HG03432 (cell line): Measurements from ENCODE around the gene RIPK3.
"Not testable (repeated sequence)": the region's sequence is repeated elsewhere in the genome, so short reads cannot be mapped to it uniquely, and the experiment has no call there.

Experiments
- ATAC-seq: cut with Tn5 transposase; IDR thresholded peaks from one replicate; pipeline ENCODE4 v1.9.1; 2021; ENCODE audit warnings: mild to moderate bottlenecking, moderate library complexity; ENCODE audit not compliant: unreplicated experiment

Gene RIPK3

DNA sequence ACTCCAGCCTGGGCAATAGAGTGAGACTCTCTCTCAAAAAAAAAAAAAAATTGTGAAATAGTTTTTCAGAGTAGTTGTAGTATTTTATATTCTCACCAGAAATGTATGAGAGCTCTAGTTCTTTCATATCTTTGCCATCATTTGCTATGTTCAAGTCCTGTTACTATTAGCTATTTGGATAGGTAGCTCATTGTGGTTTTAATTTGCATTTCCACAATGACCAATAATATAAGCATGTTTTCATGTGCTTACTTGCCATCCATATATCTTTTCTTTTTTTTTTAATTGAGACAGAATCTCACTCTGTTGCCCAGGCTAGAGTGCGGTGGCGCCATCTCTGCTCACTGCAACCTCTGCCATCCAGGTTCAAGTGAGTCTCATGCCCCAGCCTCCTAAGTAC, 8.4 kb upstream of the RIPK3 start:
- ATAC-seq = no peak

DNA sequence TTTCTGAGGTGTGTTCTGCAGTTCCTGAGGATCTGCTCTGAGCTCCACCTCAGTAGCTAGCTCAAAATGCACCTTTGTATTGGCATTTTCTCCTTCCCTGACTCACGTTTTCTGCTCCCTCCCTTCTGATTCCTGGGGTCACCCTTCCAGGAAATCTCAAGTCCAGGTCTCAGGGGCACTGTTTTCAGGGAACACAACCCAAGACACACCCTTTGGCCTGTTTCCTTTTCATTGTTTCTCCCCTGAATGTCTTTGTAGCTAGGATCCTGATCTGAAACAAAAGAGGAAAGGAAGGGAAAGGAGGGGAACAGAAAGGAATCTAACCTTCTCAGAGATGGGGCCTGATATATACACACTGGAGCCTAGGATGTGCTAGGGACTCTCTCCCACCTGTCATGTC, 7.3 kb upstream of the RIPK3 start:
- ATAC-seq = no peak

DNA sequence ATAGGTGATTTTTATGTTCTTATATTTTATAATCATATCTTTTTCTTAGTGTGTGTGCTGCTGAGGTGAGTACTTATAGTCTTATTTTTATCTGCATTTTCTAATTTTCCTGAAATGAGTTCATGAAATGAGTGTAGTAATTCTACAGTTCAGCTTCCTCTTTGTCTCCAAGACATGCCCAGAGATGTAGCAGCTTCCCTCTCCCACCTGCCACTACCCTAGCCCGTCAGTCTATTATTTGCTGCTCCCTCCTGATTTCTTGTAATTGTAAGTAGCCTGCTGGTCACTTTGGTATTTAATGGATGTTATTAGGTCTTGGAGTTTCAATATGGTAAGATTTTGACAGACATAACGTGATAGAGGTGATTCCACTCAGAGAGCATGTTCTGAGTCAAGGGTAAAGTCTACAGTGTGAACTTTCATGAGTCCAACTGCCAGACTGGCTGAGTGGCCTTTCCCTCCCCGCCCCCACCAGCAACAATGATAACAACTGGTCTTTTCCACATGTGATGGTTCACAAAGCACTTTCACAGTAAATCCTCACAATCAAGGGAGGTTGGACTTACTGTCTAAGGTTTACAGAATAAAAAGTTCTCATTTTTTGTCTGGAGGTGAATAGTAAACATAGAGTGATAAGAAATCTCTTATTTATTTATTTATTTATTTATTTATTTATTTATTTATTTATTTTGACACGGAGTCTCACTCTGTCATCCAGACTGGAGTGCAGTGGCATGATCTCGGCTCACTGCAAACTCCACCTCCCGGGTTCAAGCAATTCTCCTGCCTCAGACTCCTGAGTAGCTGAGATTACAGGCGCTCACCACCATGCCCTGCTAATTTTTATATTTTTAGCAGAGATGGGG, 4.2 kb upstream of the RIPK3 start:
- no peak for ATAC-seq

DNA sequence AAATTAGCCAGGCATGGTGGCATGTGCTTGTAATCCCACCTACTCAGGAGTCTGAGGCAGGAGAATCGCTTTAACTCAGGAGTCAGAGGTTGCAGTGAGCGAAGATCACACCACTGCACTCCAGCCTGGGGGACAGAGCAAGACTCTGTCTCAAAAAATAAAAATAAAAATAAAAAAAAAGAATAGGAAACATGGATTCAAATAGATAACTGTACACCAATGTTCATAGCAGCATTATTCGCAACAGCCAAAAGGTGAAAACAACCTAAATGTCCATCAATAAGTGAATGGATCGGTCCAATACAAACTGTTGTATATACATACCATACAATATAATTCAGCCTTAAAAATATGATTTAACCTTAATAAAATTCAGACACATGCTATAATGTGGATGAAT, 3.1 kb upstream of the RIPK3 start:
- no peak for ATAC-seq

DNA sequence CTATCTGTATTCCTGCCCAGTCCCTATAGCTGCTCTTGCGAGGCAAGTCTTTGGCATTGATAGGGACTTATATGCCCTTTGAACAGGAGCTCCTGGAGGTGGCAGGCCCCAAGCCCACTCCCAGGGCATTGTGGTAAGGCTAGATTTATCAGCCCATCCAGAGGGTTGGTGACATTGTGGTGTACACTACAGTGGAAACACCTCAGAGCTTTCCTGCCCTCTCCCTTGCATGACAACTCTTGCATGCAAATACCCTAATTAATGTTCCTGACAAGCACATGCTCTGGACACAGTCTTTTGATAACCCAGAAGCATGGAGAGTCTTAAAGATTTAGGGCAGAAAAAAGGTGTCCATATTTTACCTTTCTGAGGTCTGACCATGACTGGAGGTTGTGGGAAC, 815 bp upstream of the RIPK3 start:
- no peak for ATAC-seq

DNA sequence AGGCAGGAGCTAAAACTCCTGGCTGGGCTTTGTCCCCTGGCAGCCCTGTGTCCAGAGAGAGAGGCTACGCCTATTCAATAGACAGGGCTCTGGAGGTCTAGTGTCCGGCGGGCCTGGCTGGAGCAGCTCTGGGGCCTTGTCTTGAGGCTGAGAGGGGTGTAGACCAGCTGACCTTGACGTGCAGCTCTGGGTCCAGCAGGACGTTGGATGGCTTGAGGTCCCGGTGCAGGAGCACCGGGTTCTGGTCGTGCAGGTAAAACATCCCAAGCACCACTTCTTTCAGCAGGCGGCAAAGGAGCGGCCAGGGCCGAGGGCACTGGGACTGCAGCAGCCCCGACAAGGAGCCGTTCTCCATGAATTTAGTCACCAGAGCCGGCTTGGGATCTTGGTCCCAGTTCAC, 948 bp downstream of the RIPK3 start:
- ATAC-seq = no peak

DNA sequence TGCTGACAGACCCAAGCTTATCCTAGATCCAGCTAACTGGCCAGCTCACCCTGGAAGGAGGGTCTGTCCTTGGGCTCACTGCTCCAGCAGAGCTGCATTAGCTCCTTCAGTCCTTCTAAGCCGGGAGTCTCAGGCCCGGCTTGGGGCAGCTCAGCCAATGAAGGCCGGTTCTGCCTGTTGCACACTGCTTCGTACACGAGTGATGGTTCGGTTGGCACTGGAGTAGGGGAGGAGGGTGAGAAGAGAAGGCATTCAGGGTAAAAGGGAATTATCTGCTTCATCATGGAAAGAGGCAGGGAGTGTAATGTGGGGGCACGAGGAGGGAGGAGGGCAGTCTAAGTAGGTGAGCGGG, 2.0 kb downstream of the RIPK3 start:
- ATAC-seq = no peak

DNA sequence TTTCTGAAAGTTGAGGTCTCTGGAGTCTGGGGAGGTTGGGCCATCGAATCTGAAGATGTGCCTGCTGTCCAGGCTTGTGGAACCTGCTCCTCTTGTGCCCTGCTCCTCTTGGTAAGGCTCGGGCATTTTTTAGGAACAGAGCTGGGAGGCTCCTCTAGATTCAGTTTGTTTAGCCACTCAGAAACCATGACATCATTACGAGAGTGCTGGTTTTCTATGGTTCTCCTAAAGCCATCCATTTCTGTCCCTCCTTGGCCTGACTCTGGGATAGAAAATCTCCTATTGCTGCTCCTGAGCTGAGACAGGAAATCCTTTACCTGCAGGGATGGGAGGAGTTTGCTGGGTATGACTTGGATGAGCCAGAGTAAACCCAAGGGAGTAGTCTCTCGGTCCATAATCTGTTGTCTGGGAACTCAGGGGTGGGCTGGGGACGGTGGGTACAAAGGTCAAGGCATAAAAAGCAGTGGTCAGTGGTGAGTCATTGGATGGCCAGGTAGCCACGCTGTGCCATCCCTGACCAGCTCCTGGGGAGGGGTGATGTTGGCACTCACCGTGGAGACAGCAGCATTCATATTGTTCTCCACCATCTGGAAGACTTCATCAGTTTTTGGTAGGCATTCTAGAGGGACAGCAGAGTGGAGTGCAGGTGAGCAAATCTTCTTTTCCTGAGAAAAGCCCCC, 2.5 kb downstream of the RIPK3 start:
- no peak for ATAC-seq

DNA sequence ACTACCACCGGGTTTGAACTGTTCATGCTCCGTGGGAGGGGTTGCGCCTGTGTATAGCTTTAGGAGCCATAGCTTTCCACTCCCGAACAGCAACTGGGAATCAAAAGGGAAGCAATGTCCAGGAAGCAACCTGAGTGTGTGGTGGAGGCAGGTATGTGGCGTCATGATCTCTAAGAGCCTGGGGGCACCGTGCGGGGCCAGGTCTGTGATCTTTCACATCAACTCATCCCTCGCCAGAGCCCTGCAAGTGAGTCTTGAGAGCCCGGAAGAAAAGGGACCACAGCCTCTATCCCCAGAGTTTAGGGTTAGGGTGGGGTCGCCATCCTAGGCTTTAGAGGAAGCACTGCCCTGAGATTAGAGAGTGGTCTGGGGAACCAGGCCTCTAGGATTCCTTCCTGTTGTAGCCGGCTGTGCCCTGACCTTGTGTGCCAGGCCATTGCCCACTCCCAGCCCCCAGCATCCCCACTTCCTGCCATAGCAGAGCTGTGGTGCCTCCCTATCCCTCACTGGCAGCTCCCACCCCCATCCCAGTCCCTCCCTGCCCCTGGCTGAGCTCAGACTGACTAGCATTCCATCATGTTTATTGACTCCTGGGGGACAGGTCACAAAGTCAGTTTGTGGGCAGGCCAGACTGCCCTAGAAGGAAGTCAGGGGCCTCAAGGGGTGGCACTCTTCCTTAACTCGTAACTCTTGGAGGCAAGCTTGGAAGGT, 4.2 kb downstream of the RIPK3 start:
- no peak for ATAC-seq

DNA sequence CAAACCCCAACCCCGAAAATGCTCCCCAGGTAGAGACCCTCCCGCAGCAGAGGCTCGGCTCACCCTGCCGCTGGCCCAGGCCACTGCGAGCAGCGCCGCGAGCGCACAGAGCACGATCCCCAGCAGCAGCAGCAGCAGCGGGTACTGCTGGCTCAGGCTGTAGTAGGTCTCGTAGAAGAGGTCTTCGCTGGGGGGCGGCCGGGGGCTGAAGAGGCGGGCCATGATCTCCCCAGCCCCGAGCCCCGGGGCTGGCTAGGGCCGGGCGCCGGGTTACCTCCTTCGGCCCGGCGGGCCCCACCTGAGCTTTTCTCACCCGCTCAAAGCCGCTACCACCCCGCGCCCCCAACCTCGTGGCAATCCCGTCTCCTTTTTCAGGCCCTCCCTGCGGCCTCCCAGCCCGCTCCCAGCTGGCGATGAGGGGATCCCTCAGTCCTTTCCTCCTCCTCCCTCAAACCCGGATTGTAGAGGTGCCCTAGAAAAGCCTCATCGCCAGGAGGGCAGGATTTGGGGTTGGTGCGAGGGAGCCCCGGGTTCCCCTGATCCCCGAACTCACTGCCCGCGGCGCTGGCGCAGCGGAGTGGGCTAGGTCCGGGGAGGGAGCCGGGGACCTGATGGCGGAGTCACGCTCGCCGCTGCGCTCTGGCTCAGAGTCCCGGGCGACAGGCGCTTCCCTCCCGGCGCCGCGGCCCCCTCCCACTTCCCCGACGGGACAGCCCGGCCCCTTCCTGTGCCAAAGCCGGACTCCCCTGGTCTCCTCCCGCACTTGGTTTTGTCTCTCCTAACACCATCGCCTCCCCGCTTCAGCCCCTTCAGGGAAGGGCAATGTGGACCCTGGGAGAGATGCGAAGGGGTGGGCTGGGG, 5.1 kb downstream of the RIPK3 start, which contains the start of gene ADCY4:
Gene ADCY4 (minus strand): TSS at position 641 of the 861 bp plus-strand sequence. CDS start 419 bp downstream, at position 222.
- no peak for ATAC-seq

DNA sequence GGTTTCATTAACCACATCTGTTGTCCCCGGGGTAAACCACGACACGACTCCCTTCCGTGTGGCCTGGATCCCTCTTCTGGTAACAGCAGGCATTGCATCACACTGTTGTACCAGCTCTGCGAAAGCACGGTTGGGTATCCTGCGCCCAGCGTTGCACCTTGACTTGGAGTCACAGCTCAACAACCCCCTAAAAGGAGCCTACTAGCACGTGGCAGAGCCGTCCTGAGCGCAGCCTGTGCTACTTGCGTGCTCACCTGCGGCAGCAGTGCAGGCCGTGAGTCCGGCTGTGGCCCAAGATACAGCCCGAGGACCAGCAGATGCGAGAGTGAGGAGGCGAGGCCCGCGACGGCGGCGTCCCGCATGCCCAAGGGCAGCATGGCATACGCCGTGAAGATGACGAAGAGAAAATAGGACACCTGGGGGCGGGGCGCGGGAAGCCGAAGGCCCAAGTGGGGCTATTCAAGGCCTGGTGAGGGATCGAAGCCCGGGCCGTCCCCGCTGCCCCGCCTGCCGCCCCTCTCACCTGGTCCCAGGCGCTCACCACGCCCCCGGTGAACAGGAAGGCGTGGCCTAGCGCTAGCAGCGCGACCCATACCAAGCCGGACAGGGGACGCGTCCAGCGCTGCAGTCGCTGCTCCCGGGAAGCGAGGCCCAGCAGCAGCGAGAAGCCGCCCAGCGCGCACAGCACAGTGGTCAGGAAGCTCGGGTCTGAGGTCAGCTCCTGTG, 7.4 kb downstream of the RIPK3 start:
- ATAC-seq = peak; percentile 87

DNA sequence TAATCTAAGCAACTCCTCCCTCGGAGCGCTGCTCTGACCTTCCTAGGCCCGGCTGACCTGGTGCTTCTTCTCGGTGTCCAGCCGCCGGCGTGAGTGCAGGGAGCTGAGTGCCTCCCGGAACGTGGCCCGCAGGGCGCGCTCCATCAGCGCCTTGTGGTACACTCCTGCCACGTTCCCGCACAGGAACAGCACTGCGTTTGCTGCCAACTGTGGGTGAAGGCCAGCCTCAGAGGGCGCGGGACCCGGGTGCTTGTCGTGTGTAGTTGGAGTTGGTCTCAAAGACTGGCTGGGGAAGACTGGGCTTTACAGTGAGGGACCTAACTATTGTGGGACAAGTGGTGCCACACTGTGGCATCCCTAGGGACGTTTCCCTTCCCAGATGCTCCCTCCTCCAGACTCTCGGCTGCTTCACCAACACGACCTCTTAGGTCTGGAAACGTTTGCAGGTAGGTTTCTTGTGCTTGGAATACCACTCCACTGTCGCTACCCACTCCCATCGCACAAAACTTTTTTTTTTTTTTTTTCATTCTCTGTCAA, 8.0 kb downstream of the RIPK3 start:
- ATAC-seq = no peak

DNA sequence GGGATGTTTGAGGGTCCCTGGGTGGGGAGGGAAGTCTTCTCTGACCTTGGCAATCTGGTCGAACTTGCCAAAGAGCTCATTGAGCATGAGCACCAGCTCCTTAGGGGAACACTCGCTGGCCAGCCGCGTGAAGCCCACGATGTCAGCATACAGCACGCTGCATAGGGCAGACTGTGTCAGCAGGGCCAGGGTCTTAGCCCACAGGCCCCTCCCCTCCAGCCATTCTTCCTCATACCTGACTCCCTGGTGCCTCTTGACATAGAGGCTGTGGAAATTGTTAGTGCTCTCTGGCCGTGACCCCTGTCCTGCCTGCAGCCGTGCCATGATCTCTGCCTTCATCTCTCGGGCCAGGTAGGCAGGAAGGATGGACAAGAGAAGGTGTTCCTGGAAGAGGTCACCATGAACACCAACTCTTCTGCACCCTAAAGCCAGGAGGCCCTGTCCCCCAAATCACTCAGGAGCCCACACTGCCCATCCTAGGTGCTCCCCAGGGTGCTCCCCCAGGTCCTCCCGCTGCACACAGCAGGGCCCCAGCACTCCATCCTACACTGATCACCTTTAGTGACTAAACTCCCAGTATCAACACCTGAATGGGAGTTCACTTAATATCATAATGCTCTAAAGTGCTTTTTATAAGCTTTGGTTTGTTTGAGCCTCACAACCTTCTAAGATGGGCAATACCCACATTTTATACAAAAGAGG, 8.7 kb downstream of the RIPK3 start:
- ATAC-seq = no peak

DNA sequence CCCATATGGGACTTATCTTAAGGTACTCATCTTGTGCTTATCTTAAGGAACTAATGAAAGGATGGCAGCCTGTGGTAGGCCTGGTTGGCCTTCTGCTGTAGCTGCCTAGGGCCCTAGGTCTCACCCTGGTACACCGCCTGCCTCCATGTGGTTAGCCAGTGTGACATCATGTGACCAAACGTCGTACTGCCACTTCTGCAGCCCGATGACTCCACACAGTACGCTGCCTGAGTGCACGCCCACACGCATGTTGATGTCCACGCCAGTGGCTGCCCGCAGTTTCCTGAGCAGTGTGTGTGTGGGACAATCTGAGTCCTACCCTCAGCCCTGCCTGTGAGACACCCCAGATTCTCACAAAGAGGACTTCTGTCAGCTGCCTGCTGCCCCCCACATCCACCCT, 10.1 kb downstream of the RIPK3 start:
- no peak for ATAC-seq

DNA sequence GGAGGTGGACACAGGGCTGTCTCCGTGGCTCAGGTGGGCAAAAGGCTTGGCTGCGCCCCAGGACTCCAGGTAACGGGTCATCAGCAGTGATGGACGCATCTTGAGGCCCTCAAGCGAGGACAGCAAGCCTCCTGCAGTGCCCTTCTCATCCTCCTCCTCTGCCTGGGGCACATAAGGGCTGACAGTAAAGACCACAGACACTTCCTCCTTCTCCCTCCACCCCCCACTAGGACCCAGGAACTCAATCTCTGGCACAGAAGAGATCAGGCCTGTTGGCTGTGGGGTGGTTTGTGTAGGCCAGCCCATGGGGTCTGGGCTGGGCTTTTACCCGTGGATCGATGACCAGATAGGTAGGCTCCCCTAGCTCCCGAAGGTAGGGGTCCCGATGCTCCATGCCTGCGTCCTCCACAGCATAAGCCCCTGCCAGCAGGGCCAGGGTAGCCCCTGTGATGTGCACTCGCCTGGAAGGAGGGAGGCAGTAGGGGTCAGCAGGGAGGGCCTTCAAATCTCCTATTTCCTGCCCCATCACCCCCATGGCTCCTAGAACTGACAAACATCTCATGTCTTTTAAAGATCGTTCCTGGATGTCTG, 10.6 kb downstream of the RIPK3 start:
- ATAC-seq = no peak

DNA sequence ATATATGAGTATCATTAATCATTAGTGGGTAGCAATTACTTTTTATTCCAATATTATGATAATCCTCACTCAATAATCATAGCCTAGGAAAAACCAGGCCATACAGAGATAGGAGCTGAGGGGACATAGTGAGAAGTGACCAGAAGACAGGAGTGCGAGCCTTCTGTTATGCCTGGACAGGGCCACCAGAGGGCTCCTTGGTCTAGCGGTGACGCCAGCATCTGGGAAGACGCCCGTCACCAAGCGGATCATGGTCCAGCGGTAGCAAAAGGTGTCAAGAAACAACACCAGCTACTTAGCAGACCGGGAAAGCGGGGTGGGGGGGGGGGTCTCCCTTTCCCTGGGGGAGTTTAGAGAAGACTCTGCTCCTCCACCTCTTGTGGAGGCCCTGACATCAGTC, 11.9 kb downstream of the RIPK3 start:
- ATAC-seq = not testable (repeated sequence)

DNA sequence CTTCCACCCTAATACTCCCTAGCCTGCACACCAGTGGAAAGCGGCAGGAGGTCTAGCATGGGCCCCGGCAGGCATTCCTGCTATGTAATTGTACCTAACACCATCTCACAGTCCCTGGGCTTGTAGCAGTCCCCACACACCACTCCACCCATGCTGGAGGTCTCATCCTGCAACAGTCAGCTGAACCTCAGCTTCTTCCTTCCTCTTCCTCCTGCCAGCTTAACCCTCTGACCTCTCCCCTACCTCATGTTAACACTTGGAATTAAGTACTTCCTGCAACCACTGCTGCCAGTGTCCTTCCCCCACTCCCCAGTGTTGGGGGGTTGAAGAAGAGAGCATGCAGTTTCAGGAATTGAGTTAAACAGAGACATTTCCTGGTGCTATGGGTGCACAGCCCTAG, 12.5 kb downstream of the RIPK3 start:
- ATAC-seq = no peak

DNA sequence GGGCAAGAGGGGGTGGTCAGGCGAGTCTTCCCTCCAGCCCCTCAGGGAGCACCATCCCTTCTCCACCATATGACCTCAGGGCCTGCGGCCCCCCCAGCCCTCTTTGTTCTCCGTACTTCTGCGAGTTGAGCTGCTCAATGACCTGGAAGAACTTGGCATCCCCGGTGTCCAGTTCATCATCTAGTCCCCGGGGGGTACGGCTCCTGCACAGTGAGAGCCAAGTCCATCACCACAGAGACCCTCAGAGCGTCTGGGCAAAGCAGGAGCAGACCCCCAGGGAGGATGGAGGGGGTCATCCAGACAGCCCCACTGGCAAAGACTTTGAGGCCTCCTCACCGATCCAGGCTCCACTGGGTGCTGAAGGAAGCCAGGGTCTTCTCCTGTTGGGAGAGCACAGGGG, 13.8 kb downstream of the RIPK3 start:
- ATAC-seq = no peak

DNA sequence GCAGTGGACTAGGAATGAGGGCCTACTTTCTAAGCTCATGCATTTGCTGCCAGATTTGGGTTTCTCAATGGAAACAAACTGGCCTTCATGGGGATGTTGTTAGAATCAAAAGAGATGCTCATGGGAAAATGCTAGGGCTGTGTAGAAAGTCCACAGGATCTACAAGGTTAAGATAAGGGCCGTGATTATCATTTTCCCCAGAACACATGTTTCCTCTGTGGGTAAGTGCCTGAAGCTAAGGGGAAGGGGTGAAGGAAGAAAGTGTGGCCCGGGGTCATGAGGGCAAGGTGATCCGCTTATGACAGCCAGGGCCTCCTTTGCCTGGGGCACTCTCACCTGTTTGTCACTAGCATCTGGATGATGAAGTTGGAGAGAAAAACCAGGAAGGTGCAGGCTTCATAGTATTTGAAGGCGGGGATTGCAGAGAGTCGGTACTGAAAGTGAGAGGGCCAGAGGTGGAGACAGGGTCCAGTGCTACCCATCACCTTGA, 14.7 kb downstream of the RIPK3 start:
- ATAC-seq = no peak
